GM23248 (cell line): ENCODE measurements around the gene IZUMO1R. TPM values are rescaled to one million over a fixed set of nuclear protein-coding genes. Genes with fewer than 3 reads are reported as not detected.
"Not testable (repeated sequence)": the region's sequence is repeated elsewhere in the genome, so short reads cannot be mapped to it uniquely, and the experiment has no call there.

Source experiments
- DNase-seq: peaks from one replicate; pipeline ENCODE4 v3.0.0-alpha.2; 2015
- H2AFZ ChIP-seq: fragments of 200-600 bp; sonication (generic); 2 replicates; pipeline ENCODE4 v1.6.1; 2016; ENCODE audit warnings: antibody characterized with exemption
- H3F3A ChIP-seq: fragments of 200-600 bp; sonication (generic); 2 replicates; pipeline ENCODE4 v1.6.1; 2016; ENCODE audit warnings: mild to moderate bottlenecking, antibody characterized with exemption, mixed run types; ENCODE audit not compliant: insufficient read depth
- H3K27ac ChIP-seq: fragments of 200-600 bp; sonication (generic); 2 replicates; pipeline ENCODE4 v1.5.1; 2016; ENCODE audit warnings: mild to moderate bottlenecking
- H3K27me3 ChIP-seq: fragments of 200-600 bp; sonication (generic); replicated peaks from 2 replicates; pipeline ENCODE4 v1.6.1; 2016; ENCODE audit warnings: mild to moderate bottlenecking; ENCODE audit not compliant: insufficient read depth
- H3K36me3 ChIP-seq: fragments of 200-600 bp; sonication (generic); 2 replicates; pipeline ENCODE4 v1.6.1; 2016; ENCODE audit warnings: low read depth, mild to moderate bottlenecking
- H3K4me1 ChIP-seq: fragments of 200-600 bp; sonication (generic); 2 replicates; pipeline ENCODE4 v1.6.1; 2016; ENCODE audit warnings: mild to moderate bottlenecking; ENCODE audit not compliant: insufficient read depth
- H3K4me2 ChIP-seq: fragments of 200-600 bp; sonication (generic); one replicate; pipeline ENCODE4 v1.6.1; 2016; ENCODE audit warnings: mild to moderate bottlenecking; ENCODE audit not compliant: unreplicated experiment
- H3K4me3 ChIP-seq: fragments of 200-600 bp; sonication (generic); 2 replicates; pipeline ENCODE4 v1.5.1; 2016; ENCODE audit warnings: mild to moderate bottlenecking
- H3K79me2 ChIP-seq: fragments of 200-600 bp; sonication (generic); 2 replicates; pipeline ENCODE4 v1.6.1; 2016; ENCODE audit warnings: mild to moderate bottlenecking; ENCODE audit not compliant: insufficient read depth
- H3K9ac ChIP-seq: fragments of 200-600 bp; sonication (generic); 2 replicates; pipeline ENCODE4 v1.6.1; 2016; ENCODE audit warnings: mild to moderate bottlenecking
- H3K9me2 ChIP-seq: fragments of 200-600 bp; sonication (generic); 2 replicates; pipeline ENCODE4 v1.6.1; 2016; ENCODE audit warnings: mixed run types, mild to moderate bottlenecking, moderate library complexity; ENCODE audit not compliant: insufficient read depth
- H3K9me3 ChIP-seq: fragments of 200-600 bp; sonication (generic); one replicate; pipeline ENCODE4 v1.6.1; 2017; ENCODE audit warnings: low read depth
- H4K20me1 ChIP-seq: fragments of 200-600 bp; sonication (generic); 2 replicates; pipeline ENCODE4 v1.6.0; 2016; ENCODE audit not compliant: insufficient read depth
- EZH2 ChIP-seq: fragments of 200-600 bp; sonication (generic); IDR thresholded peaks from 2 replicates; pipeline ENCODE4 v1.6.1; 2018; ENCODE audit warnings: antibody characterized with exemption, mild to moderate bottlenecking; ENCODE audit not compliant: insufficient read depth, poor library complexity, severe bottlenecking
- EZH2phosphoT487 ChIP-seq: fragments of 200-600 bp; sonication (generic); IDR thresholded peaks from 2 replicates; pipeline ENCODE4 v1.6.1; 2018; ENCODE audit warnings: antibody characterized with exemption, moderate library complexity, mild to moderate bottlenecking, low read depth; ENCODE audit not compliant: insufficient read depth
- WGBS, 2 experiments: methylation state at CpG; one replicate each; pipeline ENCODE4 v1.1.6; 2015 to 2017; ENCODE audit warnings: low lambda C conversion rate in 2 of 2, low coverage in 1 of 2; ENCODE audit errors: missing lambda C conversion rate in 2 of 2; 5-methylcytosine and 5-hydroxymethylcytosine counted together
- in situ Hi-C: fragments of 300-500 bp; cut with MboI; formaldehyde crosslinking; loops from 2 replicates; pipeline ENCODE4 v1.15.0; 2020
- polyA plus RNA-seq: library from polyadenylated mRNA; unstranded; fragments of >200 nt; fragmentation: Nextera tagmentation; extraction: Ambion mirVana; gene quantifications from 2 replicates; pipeline ENCODE4 v1.2.1, GENCODE V29; 2016
- total RNA-seq: library from RNA; depleted of rRNA; stranded (reverse); fragments of >200 nt; shearing (Covaris generic); gene quantifications from 2 replicates; pipeline ENCODE4 v1.2.3, GENCODE V29; 2014

The IZUMO1R gene
- total and polyA plus RNA-seq, 2 experiments from 2014 or later, result not detected

- H3K27ac ChIP-seq, result no peak overlapping the region
- no peaks in the 10 kb centered on the region for H3K79me2 ChIP-seq
- H3K9me2 ChIP-seq, result no peaks in the 10 kb centered on the region
- no peaks in the 10 kb centered on the region for H3K4me1 ChIP-seq
- peaks cover 8% of the 10 kb centered on the region for H3K27me3 ChIP-seq
- TF ChIP-seq EZH2 (no peak), EZH2phosphoT487 (no peak)
- no peak overlapping the region for H2AFZ ChIP-seq
- no peaks in the 10 kb centered on the region for H4K20me1 ChIP-seq
- in situ Hi-C loops, result no loop called here
- DNase-seq, result no peak
- 40 to 49% methylated on average over 6 of the region's 6 CpGs for WGBS, 2 experiments
- H3F3A ChIP-seq, result no peaks in the 10 kb centered on the region
- H3K36me3 ChIP-seq, result no peaks in the 10 kb centered on the region
- H3K4me3 ChIP-seq, result no peak overlapping the region
- H3K9ac ChIP-seq, result no peak overlapping the region
- no peaks in the 10 kb centered on the region for H3K9me3 ChIP-seq
- no peak overlapping the region for H3K4me2 ChIP-seq
Observed at GRCh38 chr11:94336033-94336432, 31.7 kb downstream of the IZUMO1R start.

GRCh38 chr11:94338651-94339050, 34.3 kb downstream of the IZUMO1R start:
- no peaks in the 10 kb centered on the region for H3K9me2 ChIP-seq
- no peak for TF ChIP-seq EZH2phosphoT487
- TF ChIP-seq EZH2, result no peak
- H3K9ac ChIP-seq, result no peak overlapping the region
- no peak overlapping the region for H3K27ac ChIP-seq
- no peaks in the 10 kb centered on the region for H3F3A ChIP-seq
- no peaks in the 10 kb centered on the region for H4K20me1 ChIP-seq
- H3K4me2 ChIP-seq, result no peak overlapping the region
- H3K9me3 ChIP-seq, result no peaks in the 10 kb centered on the region
- H3K36me3 ChIP-seq, result no peaks in the 10 kb centered on the region
- no peak overlapping the region for H2AFZ ChIP-seq
- 50 to 52% methylated on average over 3 of the region's 3 CpGs for whole genome bisulfite sequencing, 2 experiments
- H3K4me1 ChIP-seq, result no peaks in the 10 kb centered on the region
- no peak for DNase-seq
- no peaks in the 10 kb centered on the region for H3K79me2 ChIP-seq
- H3K4me3 ChIP-seq, result no peak overlapping the region
- in situ Hi-C loops, result no loop called here
- peaks cover 6% of the 10 kb centered on the region; the same call in 1 of the 2 replicates for H3K27me3 ChIP-seq

GRCh38 chr11:94342250-94342649, 37.9 kb downstream of the IZUMO1R start:
- H3K36me3 ChIP-seq, result no peaks in the 10 kb centered on the region
- H2AFZ ChIP-seq, result no peak overlapping the region
- no peak overlapping the region for H3K9ac ChIP-seq
- no peaks in the 10 kb centered on the region for H3K4me1 ChIP-seq
- no peak overlapping the region for H3K4me2 ChIP-seq
- no peak for DNase-seq
- no peaks in the 10 kb centered on the region for H3K9me3 ChIP-seq
- no peaks in the 10 kb centered on the region for H4K20me1 ChIP-seq
- no peaks in the 10 kb centered on the region for H3K9me2 ChIP-seq
- TF ChIP-seq EZH2phosphoT487 (no peak), EZH2 (no peak)
- WGBS, 2 experiments, result 41 to 50% methylated on average over 3 of the region's 3 CpGs
- no peak overlapping the region for H3K4me3 ChIP-seq
- no peak overlapping the region for H3K27ac ChIP-seq
- in situ Hi-C loops, result no loop called here
- H3F3A ChIP-seq, result no peaks in the 10 kb centered on the region
- no peaks in the 10 kb centered on the region for H3K79me2 ChIP-seq
- H3K27me3 ChIP-seq, result peaks cover 19% of the 10 kb centered on the region

- no peak overlapping the region for H3K9ac ChIP-seq
- H2AFZ ChIP-seq, result no peak overlapping the region
- H3K4me1 ChIP-seq, result no peaks in the 10 kb centered on the region
- H3K27ac ChIP-seq, result no peak overlapping the region
- H3K9me3 ChIP-seq, result no peaks in the 10 kb centered on the region
- no peak overlapping the region for H3K4me2 ChIP-seq
- in situ Hi-C loops, result no loop called here
- H3K9me2 ChIP-seq, result no peaks in the 10 kb centered on the region
- H3K4me3 ChIP-seq, result no peak overlapping the region
- H3K36me3 ChIP-seq, result no peaks in the 10 kb centered on the region
- H3F3A ChIP-seq, result no peaks in the 10 kb centered on the region
- 27 to 38% methylated on average over 1 of the region's 1 CpG for WGBS, 2 experiments
- H3K79me2 ChIP-seq, result no peaks in the 10 kb centered on the region
- DNase-seq, result no peak
- TF ChIP-seq EZH2phosphoT487 (no peak), EZH2 (no peak)
- no peaks in the 10 kb centered on the region for H4K20me1 ChIP-seq
- H3K27me3 ChIP-seq, result peaks cover 19% of the 10 kb centered on the region
Observed at GRCh38 chr11:94343495-94343894, 39.1 kb downstream of the IZUMO1R start.

- H3K79me2 ChIP-seq, H3K4me2 ChIP-seq, H3K36me3 ChIP-seq, H2AFZ ChIP-seq, H3K4me1 ChIP-seq, H3K9ac ChIP-seq, H3K27ac ChIP-seq, H3K9me2 ChIP-seq, H3K9me3 ChIP-seq, H4K20me1 ChIP-seq, H3K4me3 ChIP-seq, H3F3A ChIP-seq, in situ Hi-C loops, DNase-seq: not testable (repeated sequence)
- WGBS, 2 experiments, result 36 to 39% methylated on average over 8 of the region's 8 CpGs
- H3K27me3 ChIP-seq, result peaks cover 19% of the 10 kb centered on the region
Observed at GRCh38 chr11:94346311-94346710, 41.9 kb downstream of the IZUMO1R start.

GRCh38 chr11:94350850-94351563, 46.6 kb downstream of the IZUMO1R start:
- H3K9me3 ChIP-seq, H3K4me1 ChIP-seq, DNase-seq, H3K27me3 ChIP-seq, H3F3A ChIP-seq, H3K4me3 ChIP-seq, H3K4me2 ChIP-seq, H3K27ac ChIP-seq, H3K36me3 ChIP-seq, H2AFZ ChIP-seq, H4K20me1 ChIP-seq, H3K9me2 ChIP-seq, H3K79me2 ChIP-seq, in situ Hi-C loops, H3K9ac ChIP-seq: not testable (repeated sequence)
- WGBS, 2 experiments, result 53 to 59% methylated on average over 10 of the region's 10 CpGs
